DMS114 treated with DMSO at 0.1 percent for 48 hours (cell line): Measurements from ENCODE around the gene ENOX1.

Source experiments
- DNase-seq: peaks from one replicate; lab custom pipeline; 2025; ENCODE audit not compliant: unreplicated experiment; lab: John Stamatoyannopoulos, UW

Gene ENOX1

GRCh38 chr13:43401361-43401760 lies 385.4 kb downstream of the ENOX1 start:
- no peak for DNase-seq

GRCh38 chr13:43397111-43397510 lies 389.7 kb downstream of the ENOX1 start:
- DNase-seq: no peak

GRCh38 chr13:43391036-43391435 lies 395.7 kb downstream of the ENOX1 start:
- DNase-seq: no peak

GRCh38 chr13:43390619-43391018 lies 396.2 kb downstream of the ENOX1 start:
- no peak for DNase-seq

- no peak for DNase-seq
Measured at GRCh38 chr13:43389983-43390382, 396.8 kb downstream of the ENOX1 start.

- no peak for DNase-seq
Measured at GRCh38 chr13:43389573-43389972, 397.2 kb downstream of the ENOX1 start.

- DNase-seq: no peak
Measured at GRCh38 chr13:43388282-43389034, 398.3 kb downstream of the ENOX1 start.

GRCh38 chr13:43387880-43388279 lies 398.9 kb downstream of the ENOX1 start:
- no peak for DNase-seq

- DNase-seq: no peak
Measured at GRCh38 chr13:43383498-43384165, 403.1 kb downstream of the ENOX1 start.

GRCh38 chr13:43379738-43380137 lies 407.0 kb downstream of the ENOX1 start:
- no peak for DNase-seq

GRCh38 chr13:43377973-43378372 lies 408.8 kb downstream of the ENOX1 start:
- DNase-seq: no peak

- DNase-seq: no peak
Measured at GRCh38 chr13:43377149-43377548, 409.6 kb downstream of the ENOX1 start.

- DNase-seq: no peak
Measured at GRCh38 chr13:43376596-43376995, 410.2 kb downstream of the ENOX1 start.

GRCh38 chr13:43375797-43376465 lies 410.8 kb downstream of the ENOX1 start:
- no peak for DNase-seq

GRCh38 chr13:43374621-43375020 lies 412.2 kb downstream of the ENOX1 start:
- DNase-seq: no peak

GRCh38 chr13:43373400-43373799 lies 413.4 kb downstream of the ENOX1 start:
- no peak for DNase-seq

- DNase-seq: no peak
Measured at GRCh38 chr13:43370842-43371241, 415.9 kb downstream of the ENOX1 start.

- DNase-seq: no peak
Measured at GRCh38 chr13:43369319-43369718, 417.5 kb downstream of the ENOX1 start.

GRCh38 chr13:43368003-43368402 lies 418.8 kb downstream of the ENOX1 start:
- no peak for DNase-seq

GRCh38 chr13:43365039-43365344 lies 421.8 kb downstream of the ENOX1 start:
- no peak for DNase-seq

- no peak for DNase-seq
Measured at GRCh38 chr13:43364210-43365038, 422.3 kb downstream of the ENOX1 start.
